OCI-LY7 (cell line): ENCODE measurements around the gene SWAP70.

Source experiments
- EZH2phosphoT487 ChIP-seq: fragments of 200-600 bp; sonication (generic); IDR thresholded peaks from 2 replicates; pipeline ENCODE4 v1.6.1; 2018; ENCODE audit warnings: low read depth, borderline replicate concordance, mild to moderate bottlenecking, mixed run types, antibody characterized with exemption, low read length, moderate library complexity, mixed read lengths
- TF ChIP-seq, protein P1 (sequence below): fragments of 200-600 bp; sonication (generic); conservative IDR thresholded peaks from 2 replicates; pipeline ENCODE4 v1.5.1; 2014; ENCODE audit warnings: mild to moderate bottlenecking, antibody characterized with exemption, low read length, moderate library complexity, mixed read lengths

DNA sequence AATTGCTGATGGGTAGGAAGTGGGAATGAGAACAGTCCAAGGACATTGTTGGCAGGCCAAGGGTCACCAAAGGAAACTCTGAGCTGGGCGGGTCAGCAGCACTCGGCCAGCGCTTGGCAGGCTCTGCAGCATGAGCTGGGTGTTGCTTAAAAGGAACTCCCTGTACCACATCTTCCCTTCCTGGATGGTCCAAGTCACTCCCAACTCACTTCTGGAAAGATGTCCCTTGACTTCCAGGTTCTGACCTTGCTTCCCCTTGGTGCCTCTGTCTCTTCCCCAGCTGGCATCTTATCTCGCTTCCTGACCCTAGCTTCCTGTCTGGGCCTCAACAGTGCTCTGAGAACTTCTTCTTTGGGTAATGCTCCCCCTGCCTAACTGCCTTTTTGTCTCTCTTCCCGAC lies 24.8 kb upstream of the SWAP70 start:
- TF ChIP-seq, protein P1, sequence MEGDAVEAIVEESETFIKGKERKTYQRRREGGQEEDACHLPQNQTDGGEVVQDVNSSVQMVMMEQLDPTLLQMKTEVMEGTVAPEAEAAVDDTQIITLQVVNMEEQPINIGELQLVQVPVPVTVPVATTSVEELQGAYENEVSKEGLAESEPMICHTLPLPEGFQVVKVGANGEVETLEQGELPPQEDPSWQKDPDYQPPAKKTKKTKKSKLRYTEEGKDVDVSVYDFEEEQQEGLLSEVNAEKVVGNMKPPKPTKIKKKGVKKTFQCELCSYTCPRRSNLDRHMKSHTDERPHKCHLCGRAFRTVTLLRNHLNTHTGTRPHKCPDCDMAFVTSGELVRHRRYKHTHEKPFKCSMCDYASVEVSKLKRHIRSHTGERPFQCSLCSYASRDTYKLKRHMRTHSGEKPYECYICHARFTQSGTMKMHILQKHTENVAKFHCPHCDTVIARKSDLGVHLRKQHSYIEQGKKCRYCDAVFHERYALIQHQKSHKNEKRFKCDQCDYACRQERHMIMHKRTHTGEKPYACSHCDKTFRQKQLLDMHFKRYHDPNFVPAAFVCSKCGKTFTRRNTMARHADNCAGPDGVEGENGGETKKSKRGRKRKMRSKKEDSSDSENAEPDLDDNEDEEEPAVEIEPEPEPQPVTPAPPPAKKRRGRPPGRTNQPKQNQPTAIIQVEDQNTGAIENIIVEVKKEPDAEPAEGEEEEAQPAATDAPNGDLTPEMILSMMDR = no peak
- TF ChIP-seq EZH2phosphoT487 = no peak
